Stomach smooth muscle (tissue), 2 donors: Measurements from ENCODE around the gene CCDC28A.
"Not testable (repeated sequence)": the region's sequence is repeated elsewhere in the genome, so short reads cannot be mapped to it uniquely, and the experiment has no call there.

Experiments
- H3K27ac ChIP-seq: one replicate; pipeline ENCODE4 v1.7.0; 2013; ENCODE audit warnings: mild to moderate bottlenecking, low read length, inconsistent platforms
- H3K27me3 ChIP-seq, 2 donors: one replicate each; pipeline ENCODE4 v1.7.0; 2013; ENCODE audit warnings: low read length in 2 of 2; ENCODE audit not compliant: insufficient read depth in 2 of 2, control insufficient read depth in 1 of 2
- H3K36me3 ChIP-seq, 2 donors: one replicate each; pipeline ENCODE4 v1.7.0; 2013; ENCODE audit warnings: low read length in 2 of 2; ENCODE audit not compliant: control insufficient read depth in 2 of 2, insufficient read depth in 2 of 2
- H3K4me1 ChIP-seq: one replicate; pipeline ENCODE4 v1.7.0; 2013; ENCODE audit warnings: low read length; ENCODE audit not compliant: control insufficient read depth, insufficient read depth
- H3K4me3 ChIP-seq, 2 donors: one replicate each; pipeline ENCODE4 v1.7.0; 2013; ENCODE audit warnings: low read length in 2 of 2
- H3K9ac ChIP-seq, 2 donors: one replicate each; pipeline ENCODE4 v1.7.0; 2013; ENCODE audit warnings: low read length in 2 of 2, mild to moderate bottlenecking in 1 of 2
- H3K9me3 ChIP-seq, 2 donors: one replicate each; pipeline ENCODE4 v1.7.0; 2013; ENCODE audit warnings: low read length in 2 of 2; ENCODE audit not compliant: control insufficient read depth in 2 of 2
- donor health status: healthy.
- donor health status: Pancreatic carcinoma.

CCDC28A gene

DNA sequence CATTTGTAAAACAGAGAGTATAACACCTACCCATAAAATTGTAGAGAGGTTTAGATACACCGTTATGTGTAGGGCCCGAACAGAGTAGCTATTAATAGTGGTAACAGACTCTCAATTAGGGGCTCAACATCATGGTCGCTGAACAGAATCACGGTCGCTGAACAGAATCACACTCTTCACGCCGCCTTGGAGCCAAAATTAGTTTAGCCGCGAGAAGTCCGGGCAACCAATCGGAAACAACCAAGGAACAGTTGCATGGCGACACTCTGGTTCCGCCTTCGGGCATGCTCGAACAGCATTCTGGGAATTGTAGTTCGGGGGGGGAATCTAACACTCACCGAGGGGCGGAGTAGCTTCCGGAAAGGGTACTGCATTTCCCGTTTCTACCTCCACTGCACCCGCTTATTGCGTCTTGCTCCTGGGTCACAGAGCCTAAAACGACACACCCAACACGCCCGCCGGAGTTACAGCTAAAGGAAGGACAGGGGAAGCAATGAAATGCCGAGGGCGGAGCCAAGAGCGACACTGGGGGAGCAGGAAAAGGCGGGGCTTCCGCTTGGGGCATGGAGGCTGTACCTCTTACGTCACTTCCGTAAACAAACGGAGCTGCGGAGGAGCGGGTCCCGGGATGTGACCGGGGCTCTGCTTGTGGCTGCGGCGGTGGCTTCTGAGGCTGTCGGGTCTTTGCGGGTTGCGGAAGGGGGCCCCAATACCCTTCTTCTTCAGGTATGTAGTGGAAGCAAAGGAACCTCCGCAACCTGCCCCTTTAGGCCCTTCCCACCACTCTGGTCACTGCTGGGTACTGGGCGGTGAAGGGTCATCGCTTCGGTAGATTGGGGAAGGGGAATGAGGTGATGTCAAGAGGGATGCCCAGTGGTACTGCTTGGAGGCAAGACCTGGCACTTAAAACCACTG lies at the start of gene CCDC28A:
CCDC28A (plus strand) TSS at position 593 of the 915 bp plus-strand sequence. CDS start 2,352 bp downstream, outside the sequence.
- Histone ChIP-seq H3K4me3 (peak within 1 kb of the TSS; percentile 98 to 100), H3K27ac (peak within 1 kb of the TSS; percentile 93), H3K36me3 (peaks cover 0 to 10% of the 10 kb centered on the region in 2 donors)

DNA sequence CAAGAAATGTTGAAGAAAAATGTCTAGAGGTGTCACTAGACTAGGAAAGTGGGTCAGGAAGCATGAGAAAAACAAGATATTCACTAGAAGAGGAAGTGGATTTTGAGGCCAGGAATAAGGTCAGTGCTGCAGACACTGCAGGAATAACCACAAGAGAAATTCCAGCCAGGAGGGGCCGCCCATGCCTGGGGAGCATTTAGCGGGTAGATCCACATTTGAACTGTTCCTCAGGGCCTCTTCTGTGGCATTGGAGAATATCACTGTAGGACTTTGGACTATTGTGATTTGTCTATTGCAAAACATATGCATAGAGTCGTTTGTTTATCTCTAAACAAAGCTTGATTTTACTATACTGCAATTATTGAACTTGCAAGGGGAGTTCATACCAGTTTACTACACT lies 49.6 kb upstream of the CCDC28A start:
- H3K9me3 ChIP-seq, result no peaks in the 10 kb centered on the region
- H3K27ac ChIP-seq, result no peak overlapping the region
- H3K27me3 ChIP-seq, result no peaks in the 10 kb centered on the region
- H3K4me3 ChIP-seq, result no peak overlapping the region
- no peaks in the 10 kb centered on the region for H3K4me1 ChIP-seq
- H3K9ac ChIP-seq, result no peak overlapping the region
- no peaks in the 10 kb centered on the region for H3K36me3 ChIP-seq

More for the DNA sequence above, at the start of gene CCDC28A:
- Histone ChIP-seq H3K4me1 (peaks cover 10% of the 10 kb centered on the region), H3K9me3 (no peaks in the 10 kb centered on the region), H3K9ac (peak within 1 kb of the TSS; percentile 85 to 95), H3K27me3 (no peaks in the 10 kb centered on the region)

DNA sequence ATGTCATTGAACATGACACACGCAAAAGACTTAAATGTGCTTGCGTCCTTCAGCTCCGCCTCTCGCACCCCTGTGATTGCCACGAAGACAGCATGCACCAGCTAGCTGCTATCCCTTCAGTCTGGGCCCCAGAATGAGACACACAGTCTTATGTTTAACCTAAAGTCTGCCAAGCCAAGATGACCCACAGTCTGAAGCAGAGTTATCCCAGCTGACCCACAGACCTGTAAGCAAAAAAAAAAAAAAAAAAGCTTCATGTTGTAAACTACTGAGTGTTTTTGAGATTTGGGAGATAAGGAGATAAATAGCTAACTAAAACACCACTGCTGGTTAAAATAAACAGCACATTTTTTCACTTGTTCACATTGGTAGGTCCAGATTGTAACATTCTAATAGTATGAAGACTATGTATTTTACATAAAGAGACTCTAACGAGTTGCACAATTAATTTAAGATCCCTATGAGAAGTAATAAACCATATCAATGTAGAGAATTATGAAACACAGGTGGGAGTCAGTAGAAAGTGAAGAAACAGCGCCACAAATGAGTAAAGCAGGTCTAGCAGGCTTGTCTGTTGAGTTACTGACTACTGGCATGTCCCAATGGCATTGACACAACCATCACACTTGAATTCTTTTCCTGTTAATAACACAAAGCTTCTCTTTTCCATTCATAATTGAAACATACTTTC lies 47.4 kb upstream of the CCDC28A start:
- no peak overlapping the region for H3K9ac ChIP-seq
- H3K4me3 ChIP-seq, result no peak overlapping the region
- H3K27me3 ChIP-seq, result no peaks in the 10 kb centered on the region
- no peaks in the 10 kb centered on the region for H3K9me3 ChIP-seq
- H3K4me1 ChIP-seq, result no peaks in the 10 kb centered on the region
- no peak overlapping the region for H3K27ac ChIP-seq
- H3K36me3 ChIP-seq, result no peaks in the 10 kb centered on the region

DNA sequence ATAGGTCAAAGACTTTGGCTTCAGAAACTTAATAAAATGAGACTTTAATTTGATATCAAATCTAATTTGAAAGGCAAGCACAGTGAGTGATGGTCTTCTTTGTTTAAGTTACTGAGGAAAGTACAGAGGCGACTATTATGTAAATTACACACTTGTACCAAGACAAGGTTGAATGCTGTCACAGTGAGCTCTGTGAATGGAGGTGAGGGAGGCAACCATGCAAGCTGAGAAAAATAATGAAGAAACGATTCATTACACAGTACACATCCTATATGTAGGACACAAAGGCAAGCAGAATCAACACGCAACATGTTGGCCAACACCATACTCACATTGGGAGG lies 46.8 kb upstream of the CCDC28A start:
- Histone ChIP-seq H3K4me1 (no peaks in the 10 kb centered on the region), H3K27me3 (no peaks in the 10 kb centered on the region), H3K9me3 (no peaks in the 10 kb centered on the region), H3K27ac (no peak overlapping the region), H3K9ac (no peak overlapping the region), H3K4me3 (no peak overlapping the region), H3K36me3 (no peaks in the 10 kb centered on the region)

DNA sequence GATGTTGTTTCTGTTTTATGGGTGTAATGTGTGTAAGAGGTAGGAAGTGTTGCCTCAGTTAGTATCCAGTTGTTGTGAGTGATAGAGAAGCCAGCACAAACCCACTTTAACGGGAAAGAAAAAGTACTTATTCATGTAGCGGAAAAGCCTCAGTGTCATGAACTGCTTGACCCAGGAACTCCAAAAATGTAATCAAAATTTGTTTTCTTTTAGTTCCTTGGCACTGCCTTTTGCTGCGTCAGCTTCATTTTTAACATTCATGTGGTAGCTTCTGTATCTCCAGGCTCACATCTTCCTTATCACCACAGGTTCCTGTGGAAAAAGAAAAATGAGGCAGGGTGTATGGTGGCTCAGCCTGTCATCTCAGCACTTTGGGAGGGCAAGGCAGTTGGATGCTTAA lies 46.4 kb upstream of the CCDC28A start:
- Histone ChIP-seq H3K9me3 (no peaks in the 10 kb centered on the region), H3K4me1 (no peaks in the 10 kb centered on the region), H3K9ac (no peak overlapping the region), H3K27ac (no peak overlapping the region), H3K4me3 (no peak overlapping the region), H3K27me3 (no peaks in the 10 kb centered on the region), H3K36me3 (no peaks in the 10 kb centered on the region)

DNA sequence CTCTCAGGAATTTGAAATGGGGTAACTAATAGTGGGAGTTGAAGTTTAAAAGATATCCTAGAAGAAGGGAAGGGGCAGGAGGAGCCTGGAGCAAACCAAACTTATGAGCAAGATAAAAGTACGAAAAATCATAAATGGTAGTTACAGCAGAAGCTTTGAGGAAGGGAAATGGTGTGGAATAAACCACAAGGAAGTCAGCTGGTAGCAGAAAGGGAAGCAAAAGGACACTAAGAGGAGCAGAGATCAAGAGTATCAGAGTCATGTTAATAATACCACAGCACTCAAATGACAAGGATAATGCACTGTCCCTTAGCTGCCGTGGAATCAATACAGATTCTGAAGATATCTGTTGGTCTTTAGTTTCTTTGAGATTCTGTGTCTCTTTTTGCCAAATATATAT lies 44.9 kb upstream of the CCDC28A start:
- no peak overlapping the region for H3K9ac ChIP-seq
- H3K4me1 ChIP-seq, result no peaks in the 10 kb centered on the region
- H3K27me3 ChIP-seq, result no peaks in the 10 kb centered on the region
- H3K27ac ChIP-seq, result no peak overlapping the region
- no peak overlapping the region for H3K4me3 ChIP-seq
- no peaks in the 10 kb centered on the region for H3K9me3 ChIP-seq
- no peaks in the 10 kb centered on the region for H3K36me3 ChIP-seq

DNA sequence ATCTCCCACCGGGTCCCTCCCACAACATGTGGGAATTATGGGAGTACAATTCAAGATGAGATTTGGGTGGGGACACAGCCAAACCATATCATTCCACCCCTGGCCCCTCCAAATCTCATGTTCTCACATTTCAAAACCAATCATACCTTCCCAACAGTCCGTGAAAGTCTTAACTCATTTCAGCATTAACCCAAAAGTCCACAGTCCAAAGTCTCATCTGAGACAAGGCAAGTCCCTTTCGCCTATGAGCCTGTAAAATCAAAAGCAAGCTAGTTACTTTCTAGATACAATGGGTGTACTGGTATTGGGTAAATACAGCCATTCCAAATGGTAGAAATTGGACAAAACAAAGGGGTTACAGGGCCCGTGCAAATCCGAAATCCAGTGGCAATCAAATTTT lies 43.5 kb upstream of the CCDC28A start:
- not testable (repeated sequence) for H3K4me1 ChIP-seq, H3K9ac ChIP-seq, H3K9me3 ChIP-seq, H3K27me3 ChIP-seq, H3K27ac ChIP-seq, H3K4me3 ChIP-seq, H3K36me3 ChIP-seq

DNA sequence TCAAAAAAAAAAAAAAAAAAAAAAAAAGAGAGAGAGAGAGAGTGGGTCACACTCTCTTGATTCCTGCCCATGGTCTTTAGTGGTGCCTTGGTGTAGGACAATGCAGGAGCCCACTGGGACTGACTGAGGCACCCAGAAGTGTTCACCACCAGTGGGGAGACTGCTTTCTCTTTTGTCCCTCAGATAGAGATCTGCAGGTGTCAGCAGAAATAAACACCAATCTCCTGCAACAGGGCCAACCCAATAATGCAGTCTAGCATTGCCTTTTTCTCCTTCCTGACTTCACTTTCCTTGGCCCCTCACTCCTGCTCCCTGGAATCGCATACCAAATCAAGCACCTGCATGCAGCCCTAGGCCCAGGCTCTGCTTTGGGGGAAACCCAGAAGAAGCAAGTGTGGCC lies 39.0 kb upstream of the CCDC28A start:
- Histone ChIP-seq H3K27ac (no peak overlapping the region), H3K4me1 (no peaks in the 10 kb centered on the region)

DNA sequence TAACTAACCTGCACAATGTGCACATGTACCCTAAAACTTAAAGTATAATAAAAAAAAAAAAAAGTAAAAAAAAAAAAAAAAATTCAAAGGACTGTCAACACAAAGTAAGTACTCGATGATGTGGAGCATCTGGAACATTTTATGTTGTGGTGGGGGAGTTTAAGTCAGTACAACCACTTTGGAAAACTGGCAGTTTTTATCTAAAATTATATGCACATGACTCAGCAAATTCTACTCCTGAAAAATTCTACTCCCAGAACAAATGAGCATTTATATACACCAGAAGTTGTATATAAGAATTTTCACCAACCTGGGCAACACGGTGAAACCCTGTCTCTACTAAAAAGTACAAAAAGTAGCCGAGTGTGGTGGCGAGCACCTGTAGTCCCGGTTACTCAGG lies 36.9 kb upstream of the CCDC28A start:
- no peaks in the 10 kb centered on the region for H3K27me3 ChIP-seq
- no peaks in the 10 kb centered on the region for H3K4me1 ChIP-seq
- H3K36me3 ChIP-seq, result no peaks in the 10 kb centered on the region
- H3K9me3 ChIP-seq, result no peaks in the 10 kb centered on the region
- H3K9ac ChIP-seq, result no peak overlapping the region
- H3K27ac ChIP-seq, result no peak overlapping the region
- no peak overlapping the region for H3K4me3 ChIP-seq

More for the DNA sequence above, 39.0 kb upstream of the CCDC28A start:
- Histone ChIP-seq H3K27me3 (no peaks in the 10 kb centered on the region), H3K36me3 (no peaks in the 10 kb centered on the region), H3K9me3 (no peaks in the 10 kb centered on the region), H3K4me3 (no peak overlapping the region), H3K9ac (no peak overlapping the region)

DNA sequence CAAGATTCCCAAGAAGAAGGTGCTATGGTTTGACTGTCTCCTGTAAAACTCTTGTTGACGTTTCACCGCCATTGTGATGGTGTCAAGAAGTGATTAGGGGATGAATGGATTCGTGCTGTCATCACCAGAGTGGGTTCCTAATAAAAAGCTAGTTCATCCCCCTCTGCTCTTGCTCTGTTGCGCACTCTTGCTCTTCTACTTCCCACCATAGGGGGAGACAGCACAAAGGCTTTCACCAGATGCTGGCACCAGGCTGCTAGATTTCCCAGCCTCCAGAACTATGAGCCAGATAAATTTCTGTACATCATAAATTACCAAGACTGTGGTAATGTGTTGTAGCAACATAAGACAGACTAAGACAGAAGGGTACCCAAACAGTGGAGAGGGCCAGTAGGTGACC lies 21.6 kb upstream of the CCDC28A start:
- Histone ChIP-seq H3K27ac (no peak overlapping the region), H3K4me3 (no peak overlapping the region), H3K27me3 (no peaks in the 10 kb centered on the region), H3K9me3 (no peaks in the 10 kb centered on the region), H3K36me3 (no peaks in the 10 kb centered on the region), H3K9ac (no peak overlapping the region), H3K4me1 (no peaks in the 10 kb centered on the region)

DNA sequence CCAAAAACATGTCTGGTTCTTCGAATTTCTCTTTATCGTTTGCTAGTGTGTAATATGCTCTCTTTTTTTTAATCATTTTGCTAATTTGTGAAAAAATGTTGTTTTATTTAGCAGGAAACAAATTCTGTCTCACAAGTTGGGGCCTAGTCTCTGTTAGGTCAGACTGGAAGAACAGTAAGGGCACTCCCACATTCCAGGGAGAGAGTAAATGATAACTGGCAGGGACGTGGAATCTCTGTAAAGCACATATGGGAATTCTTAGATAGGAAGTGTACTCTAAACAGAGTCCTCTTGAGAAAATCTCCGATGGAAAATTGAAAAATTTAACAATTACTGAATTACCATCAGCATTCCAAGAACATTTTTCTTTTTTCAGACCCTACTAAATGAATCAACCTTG lies 16.4 kb upstream of the CCDC28A start:
- no peaks in the 10 kb centered on the region for H3K9me3 ChIP-seq
- no peaks in the 10 kb centered on the region for H3K36me3 ChIP-seq
- H3K27me3 ChIP-seq, result no peaks in the 10 kb centered on the region
- no peaks in the 10 kb centered on the region for H3K4me1 ChIP-seq
- no peak overlapping the region for H3K4me3 ChIP-seq
- H3K9ac ChIP-seq, result no peak overlapping the region
- H3K27ac ChIP-seq, result no peak overlapping the region
